HL-60 (cell line): ENCODE measurements around the gene SLC6A13.
"Not testable (repeated sequence)": the region's sequence is repeated elsewhere in the genome, so short reads cannot be mapped to it uniquely, and the experiment has no call there.

Source experiments
- CTCF ChIP-seq: IDR thresholded peaks from one replicate; pipeline ENCODE4 v1.5.1; 2011; ENCODE audit warnings: low read length, control low read depth, inconsistent platforms; ENCODE audit not compliant: insufficient read depth
- POLR2AphosphoS5 ChIP-seq: IDR thresholded peaks from 2 replicates; pipeline ENCODE4 v1.6.1; 2012; ENCODE audit warnings: low read depth
- SPI1 ChIP-seq: IDR thresholded peaks from 2 replicates; pipeline ENCODE4 v1.6.1; 2012; ENCODE audit warnings: low read depth, mild to moderate bottlenecking, borderline replicate concordance

GRCh38 chr12:235967-236366, 26.7 kb downstream of the SLC6A13 start:
- TF ChIP-seq POLR2AphosphoS5, CTCF, SPI1: not testable (repeated sequence)
